Measurements from ENCODE around the gene DNAL1.

The DNAL1 gene

GRCh38 chr14:73718418-73719251, 73.8 kb downstream of the DNAL1 start:
- DNase-seq = no peak
- in situ Hi-C loops (cut with HindIII; ENCODE audit: low pct_ligation_motif_present, low pct_unique_long_range_greater_than_20kb, low sequenced_read_pairs) = no loop called here

GRCh38 chr14:73719361-73719760, 74.6 kb downstream of the DNAL1 start:
- no peak for DNase-seq
- in situ Hi-C loops (cut with HindIII; ENCODE audit: low pct_ligation_motif_present, low pct_unique_long_range_greater_than_20kb, low sequenced_read_pairs) = no loop called here

GRCh38 chr14:73719791-73720190, 75.0 kb downstream of the DNAL1 start:
- DNase-seq = no peak
- in situ Hi-C loops (cut with HindIII; ENCODE audit: low pct_ligation_motif_present, low pct_unique_long_range_greater_than_20kb, low sequenced_read_pairs) = no loop called here

- no peak for DNase-seq
- in situ Hi-C loops (cut with HindIII; ENCODE audit: low pct_ligation_motif_present, low pct_unique_long_range_greater_than_20kb, low sequenced_read_pairs) = no loop called here
Measured at GRCh38 chr14:73720636-73721035, 75.8 kb downstream of the DNAL1 start.

GRCh38 chr14:73721101-73721821, 76.5 kb downstream of the DNAL1 start:
- in situ Hi-C loops (cut with HindIII; ENCODE audit: low pct_ligation_motif_present, low pct_unique_long_range_greater_than_20kb, low sequenced_read_pairs) = no loop called here
- DNase-seq = no peak

GRCh38 chr14:73722581-73722980, 77.8 kb downstream of the DNAL1 start:
- in situ Hi-C loops (cut with HindIII; ENCODE audit: low pct_ligation_motif_present, low pct_unique_long_range_greater_than_20kb, low sequenced_read_pairs) = no loop called here
- no peak for DNase-seq

GRCh38 chr14:73723406-73723796, 78.6 kb downstream of the DNAL1 start:
- peak; percentile 36 for DNase-seq
- in situ Hi-C loops (cut with HindIII; ENCODE audit: low pct_ligation_motif_present, low pct_unique_long_range_greater_than_20kb, low sequenced_read_pairs) = no loop called here

GRCh38 chr14:73723797-73724661, 79.2 kb downstream of the DNAL1 start:
- DNase-seq = peak; percentile 76
- in situ Hi-C loops (cut with HindIII; ENCODE audit: low pct_ligation_motif_present, low pct_unique_long_range_greater_than_20kb, low sequenced_read_pairs) = no loop called here

- no peak for DNase-seq
- in situ Hi-C loops (cut with HindIII; ENCODE audit: low pct_ligation_motif_present, low pct_unique_long_range_greater_than_20kb, low sequenced_read_pairs) = no loop called here
Measured at GRCh38 chr14:73724696-73725095, 79.9 kb downstream of the DNAL1 start.

GRCh38 chr14:73725116-73726024, 80.6 kb downstream of the DNAL1 start:
- peak; percentile 25 for DNase-seq
- in situ Hi-C loops (cut with HindIII; ENCODE audit: low pct_ligation_motif_present, low pct_unique_long_range_greater_than_20kb, low sequenced_read_pairs) = no loop called here

GRCh38 chr14:73726025-73726961, 81.5 kb downstream of the DNAL1 start:
- in situ Hi-C loops (cut with HindIII; ENCODE audit: low pct_ligation_motif_present, low pct_unique_long_range_greater_than_20kb, low sequenced_read_pairs) = no loop called here
- DNase-seq = no peak

- DNase-seq = no peak
- in situ Hi-C loops (cut with HindIII; ENCODE audit: low pct_ligation_motif_present, low pct_unique_long_range_greater_than_20kb, low sequenced_read_pairs) = no loop called here
Measured at GRCh38 chr14:73727166-73727565, 82.4 kb downstream of the DNAL1 start.

GRCh38 chr14:73728717-73729330, 84.0 kb downstream of the DNAL1 start:
- in situ Hi-C loops (cut with HindIII; ENCODE audit: low pct_ligation_motif_present, low pct_unique_long_range_greater_than_20kb, low sequenced_read_pairs) = no loop called here
- peak; percentile 65 for DNase-seq

- in situ Hi-C loops (cut with HindIII; ENCODE audit: low pct_ligation_motif_present, low pct_unique_long_range_greater_than_20kb, low sequenced_read_pairs) = no loop called here
- no peak for DNase-seq
Measured at GRCh38 chr14:73729556-73730265, 84.9 kb downstream of the DNAL1 start.

- in situ Hi-C loops (cut with HindIII; ENCODE audit: low pct_ligation_motif_present, low pct_unique_long_range_greater_than_20kb, low sequenced_read_pairs) = no loop called here
- no peak for DNase-seq
Measured at GRCh38 chr14:73731111-73731510, 86.3 kb downstream of the DNAL1 start.

GRCh38 chr14:73732006-73732405, 87.2 kb downstream of the DNAL1 start:
- in situ Hi-C loops (cut with HindIII; ENCODE audit: low pct_ligation_motif_present, low pct_unique_long_range_greater_than_20kb, low sequenced_read_pairs) = no loop called here
- no peak for DNase-seq

All from ACHN (cell line).